ENCODE data around the gene MATN1. TPM values are rescaled to one million over a fixed set of nuclear protein-coding genes. Genes with fewer than 3 reads are reported as not detected.

MATN1 gene
- polyA plus RNA-seq, 1 donor from 2014 or later: 0.22 TPM

GRCh38 chr1:30681782-30682181, 41.6 kb downstream of the MATN1 start (continued):
- TF ChIP-seq TAF1 (IDR thresholded peaks at IDR 0.05; ENCODE audit: low read depth) (no peak), EP300 (conservative IDR thresholded peaks at IDR 0.05; ENCODE audit: poor library complexity, severe bottlenecking) (no peak), SMC3 (conservative IDR thresholded peaks at IDR 0.05; ENCODE audit: poor library complexity) (no peak)

GRCh38 chr1:30680879-30681278, 42.5 kb downstream of the MATN1 start:
- peaks cover 18% of the 10 kb centered on the region for H3K27me3 ChIP-seq (ENCODE audit: insufficient read depth, low read depth, low read length)

More at GRCh38 chr1:30680879-30681278, 42.5 kb downstream of the MATN1 start:
- no peak overlapping the region for H3K4me3 ChIP-seq (ENCODE audit: low read length)
- H3K9me3 ChIP-seq (ENCODE audit: low read length): no peaks in the 10 kb centered on the region
- no peak overlapping the region for H3K27ac ChIP-seq (ENCODE audit: low read length)
- no peaks in the 10 kb centered on the region for H3K36me3 ChIP-seq (ENCODE audit: insufficient read depth, low read length)
- H3K79me2 ChIP-seq (replicated peaks; ENCODE audit: insufficient read depth, low read length): no peaks in the 10 kb centered on the region
- H3K4me2 ChIP-seq (ENCODE audit: low read length): no peak overlapping the region
- H3K9me2 ChIP-seq (ENCODE audit: insufficient read depth, low read length): no peaks in the 10 kb centered on the region
- H3K9ac ChIP-seq (ENCODE audit: low read length): no peak overlapping the region
- no peaks in the 10 kb centered on the region for H4K20me1 ChIP-seq (ENCODE audit: insufficient read depth)
- H2AFZ ChIP-seq (ENCODE audit: low read depth, low read length): no peak overlapping the region
- H3F3A ChIP-seq (ENCODE audit: insufficient read depth, low read length, poor library complexity, severe bottlenecking): no peaks in the 10 kb centered on the region
- TF ChIP-seq MXI1 (conservative IDR thresholded peaks at IDR 0.05; ENCODE audit: poor library complexity, severe bottlenecking): no peak
- TF ChIP-seq TAF1 (IDR thresholded peaks at IDR 0.05; ENCODE audit: low read depth): no peak
- no peak for TF ChIP-seq CTCF (IDR thresholded peaks at IDR 0.05; ENCODE audit: poor library complexity, severe bottlenecking)
- no peak for TF ChIP-seq EP300 (conservative IDR thresholded peaks at IDR 0.05; ENCODE audit: poor library complexity, severe bottlenecking)
- no peak for TF ChIP-seq SMC3 (conservative IDR thresholded peaks at IDR 0.05; ENCODE audit: poor library complexity)
- no peak for TF ChIP-seq REST (IDR thresholded peaks at IDR 0.05; ENCODE audit: borderline replicate concordance)
- TF ChIP-seq RAD21 (conservative IDR thresholded peaks at IDR 0.05): no peak

Measured in neural cell (in vitro differentiated cells).